ENCODE measurements around the gene SIPA1L3. TPM values are rescaled to one million over a fixed set of nuclear protein-coding genes. Genes with fewer than 3 reads are reported as not detected.

Gene SIPA1L3
- total and polyA plus RNA-seq, 2 experiments from 2014 or later = 15.7 to 54.1 TPM

GRCh38 chr19:38056646-38057045 lies 149.6 kb downstream of the SIPA1L3 start:
- Histone ChIP-seq H3K27me3 (ENCODE audit: insufficient read depth) (no peaks in the 10 kb centered on the region), H2AFZ (no peak overlapping the region), H3K79me2 (replicated peaks; ENCODE audit: insufficient read depth) (peaks cover 24% of the 10 kb centered on the region), H3F3A (replicated peaks; ENCODE audit: low read depth) (0 out of 2 replicates have a peak, but pooled peaks cover 12% of the 10 kb centered on the region), H3K27ac (ENCODE audit: low read depth) (0 out of 2 replicates have a peak overlapping the region, but pooled peaks have one; percentile 39), H3K36me3 (ENCODE audit: insufficient read depth) (no peaks in the 10 kb centered on the region), H3K4me1 (ENCODE audit: insufficient read depth) (peaks cover 36% of the 10 kb centered on the region), H4K20me1 (replicated peaks; ENCODE audit: insufficient read depth) (no peaks in the 10 kb centered on the region), H3K4me2 (no peak overlapping the region), H3K4me3 (no peak overlapping the region), H3K9me2 (ENCODE audit: insufficient read depth) (no peaks in the 10 kb centered on the region)
- Mint-ChIP-seq H3K4me3 (peak overlapping the region; percentile 34; the same call in 1 of the 3 replicates), H3K4me1 (peaks cover 43% of the 10 kb centered on the region), H3K9me3 (peaks cover 5% of the 10 kb centered on the region), H3K27ac (0 out of 2 replicates have a peak overlapping the region, but pooled peaks have one; percentile 21), H3K27me3 (ENCODE audit: insufficient read depth, low read depth, poor library complexity) (peaks cover 12% of the 10 kb centered on the region), H3K36me3 (ENCODE audit: low read depth) (peaks cover 8% of the 10 kb centered on the region)
- ATAC-seq (no peak), DNase-seq (ENCODE audit: low spot score) (no peak)
- TF ChIP-seq REST (IDR thresholded peaks at IDR 0.05; ENCODE audit: unreplicated experiment) (no peak), STAT1 (IDR thresholded peaks at IDR 0.05; ENCODE audit: unreplicated experiment) (no peak), ZNF114 (CRISPR knock-in tag; IDR thresholded peaks at IDR 0.05) (no peak), ZNF331 (CRISPR knock-in tag; IDR thresholded peaks at IDR 0.05; ENCODE audit: low read depth) (no peak), ETS1 (IDR thresholded peaks at IDR 0.05) (no peak), JUNB (IDR thresholded peaks at IDR 0.05; ENCODE audit: unreplicated experiment) (no peak), EZH2 (IDR thresholded peaks at IDR 0.05; ENCODE audit: low read depth, unreplicated experiment) (no peak), ZNF462 (CRISPR knock-in tag; IDR thresholded peaks at IDR 0.05) (no peak), CTCF (conservative IDR thresholded peaks at IDR 0.05; ENCODE audit: low read depth in 2 of 2) (no peak), POLR2AphosphoS5 (IDR thresholded peaks at IDR 0.05; ENCODE audit: low read depth) (no peak)

Measured in GM23338 (cell line).